IPS-20b (cell line): Measurements from ENCODE around the gene PRRT4.

Experiments used
- H3K27ac ChIP-seq: one replicate; pipeline ENCODE4 v1.5.1; 2013; ENCODE audit warnings: low read length
- H3K27me3 ChIP-seq: 2 replicates; pipeline ENCODE4 v1.6.1; 2013; ENCODE audit warnings: mild to moderate bottlenecking, low read length, inconsistent platforms; ENCODE audit not compliant: insufficient read depth
- H3K36me3 ChIP-seq: 2 replicates; pipeline ENCODE4 v1.6.1; 2013; ENCODE audit warnings: low read depth, mild to moderate bottlenecking, inconsistent platforms, low read length, moderate library complexity; ENCODE audit not compliant: insufficient read depth
- H3K4me1 ChIP-seq: 2 replicates; pipeline ENCODE4 v1.6.1; 2013; ENCODE audit warnings: mild to moderate bottlenecking, control low read depth, inconsistent platforms, low read length, moderate library complexity; ENCODE audit not compliant: insufficient read depth
- H3K4me3 ChIP-seq: 2 replicates; pipeline ENCODE4 v1.5.1; 2013; ENCODE audit warnings: mild to moderate bottlenecking, low read length, inconsistent platforms
- H3K9ac ChIP-seq: 2 replicates; pipeline ENCODE4 v1.6.1; 2013; ENCODE audit warnings: low read depth, mild to moderate bottlenecking, inconsistent platforms, low read length, moderate library complexity
- H3K9me3 ChIP-seq: 2 replicates; pipeline ENCODE4 v1.6.1; 2013; ENCODE audit warnings: mild to moderate bottlenecking, low read depth, low read length, inconsistent platforms; ENCODE audit not compliant: insufficient read depth

PRRT4 gene

DNA sequence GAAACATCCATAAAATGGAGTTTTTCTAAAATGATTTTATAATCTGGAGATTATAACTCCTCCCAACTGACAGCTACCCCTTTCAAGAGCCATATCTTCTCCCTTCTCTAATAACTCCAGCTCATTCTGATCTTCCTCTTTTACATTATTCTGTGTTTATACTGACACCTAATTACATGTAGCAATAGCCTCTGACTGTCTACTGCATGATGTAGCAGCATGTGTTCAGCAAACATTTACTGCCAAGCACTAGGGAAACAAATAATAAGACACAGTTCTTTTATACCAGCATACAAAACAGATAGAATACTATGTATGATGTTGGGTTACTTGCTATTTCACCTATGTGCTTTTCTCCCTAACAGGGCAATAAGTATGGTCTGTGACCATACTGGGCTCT lies 38.5 kb downstream of the PRRT4 start:
- Histone ChIP-seq H3K4me3 (no peak overlapping the region), H3K4me1 (no peaks in the 10 kb centered on the region), H3K9ac (no peak overlapping the region), H3K27me3 (no peaks in the 10 kb centered on the region), H3K9me3 (no peaks in the 10 kb centered on the region), H3K36me3 (peaks cover 97% of the 10 kb centered on the region), H3K27ac (no peak overlapping the region)

DNA sequence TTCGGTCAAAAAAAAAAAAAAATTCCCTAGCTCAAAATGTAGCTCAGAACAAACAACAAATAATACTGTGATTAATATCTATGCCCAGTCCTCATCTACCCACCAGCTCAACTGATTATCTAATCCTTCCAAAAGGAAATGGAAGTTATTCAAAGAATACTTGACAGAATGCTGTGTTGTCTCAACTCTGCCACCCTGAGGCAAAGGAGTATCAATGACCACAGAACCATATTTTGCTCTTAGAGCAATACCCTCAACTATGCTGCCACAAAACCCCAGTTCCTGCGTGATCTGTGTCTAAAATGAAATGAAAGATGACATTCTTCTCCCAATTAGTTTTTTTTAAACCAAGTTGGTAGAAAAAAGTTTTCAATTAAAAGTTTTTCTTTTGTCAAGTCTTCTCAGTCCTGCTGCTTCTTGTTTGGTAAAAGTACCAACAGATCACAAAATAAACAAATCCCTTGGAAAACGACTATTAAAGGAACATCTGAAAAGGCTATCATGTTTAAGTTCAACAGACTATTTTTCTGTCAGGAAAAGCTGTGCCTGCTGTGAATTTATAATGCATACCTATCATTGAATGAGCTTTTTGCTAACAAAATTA lies 39.3 kb downstream of the PRRT4 start:
- Histone ChIP-seq H3K36me3 (peaks cover 99% of the 10 kb centered on the region), H3K27ac (no peak overlapping the region), H3K27me3 (no peaks in the 10 kb centered on the region), H3K9me3 (no peaks in the 10 kb centered on the region), H3K9ac (no peak overlapping the region), H3K4me1 (no peaks in the 10 kb centered on the region), H3K4me3 (no peak overlapping the region)

DNA sequence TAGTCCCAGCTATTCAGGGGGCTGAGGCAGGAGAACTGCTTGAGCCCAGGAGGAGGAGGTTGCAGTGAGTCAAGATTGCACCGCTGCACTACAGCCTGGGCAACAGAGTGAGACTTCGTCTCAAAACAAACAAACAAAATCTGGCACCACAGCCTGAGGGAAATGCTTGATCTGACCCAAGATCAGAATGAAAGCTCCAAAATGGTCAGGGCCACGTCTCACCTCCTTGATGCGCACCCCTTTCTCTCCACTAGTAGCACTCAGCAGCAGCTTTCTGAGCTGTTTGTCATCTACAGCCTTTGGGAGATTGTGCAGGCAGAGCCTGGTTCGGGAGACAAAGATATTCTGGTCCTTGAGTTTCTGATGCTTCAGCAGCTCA lies 40.5 kb downstream of the PRRT4 start:
- H3K9me3 ChIP-seq: no peaks in the 10 kb centered on the region
- no peak overlapping the region for H3K27ac ChIP-seq
- H3K36me3 ChIP-seq: peaks cover 99% of the 10 kb centered on the region
- H3K9ac ChIP-seq: no peak overlapping the region
- H3K4me3 ChIP-seq: no peak overlapping the region
- no peaks in the 10 kb centered on the region for H3K4me1 ChIP-seq
- no peaks in the 10 kb centered on the region for H3K27me3 ChIP-seq

DNA sequence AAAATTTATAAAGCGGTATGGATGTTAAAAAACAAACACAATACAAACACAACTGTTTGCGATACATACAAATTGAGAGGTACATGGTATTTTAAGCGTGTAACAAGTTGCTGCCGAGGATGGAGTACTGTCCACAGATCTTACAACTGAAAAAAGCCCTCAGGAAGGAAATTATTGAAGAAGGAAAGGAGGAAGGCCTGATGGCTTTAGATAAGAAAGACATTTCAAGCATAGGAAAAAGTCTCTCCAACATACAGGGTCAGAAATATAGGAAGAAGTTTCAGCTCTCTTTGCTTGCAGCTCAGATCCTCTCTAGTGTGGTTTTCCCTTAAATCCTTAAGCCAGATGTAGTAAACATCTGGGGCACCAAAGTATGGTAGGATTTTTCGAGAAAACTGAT lies 42.8 kb downstream of the PRRT4 start:
- H3K4me3 ChIP-seq: no peak overlapping the region
- H3K36me3 ChIP-seq: peaks cover 98% of the 10 kb centered on the region
- H3K4me1 ChIP-seq: no peaks in the 10 kb centered on the region

DNA sequence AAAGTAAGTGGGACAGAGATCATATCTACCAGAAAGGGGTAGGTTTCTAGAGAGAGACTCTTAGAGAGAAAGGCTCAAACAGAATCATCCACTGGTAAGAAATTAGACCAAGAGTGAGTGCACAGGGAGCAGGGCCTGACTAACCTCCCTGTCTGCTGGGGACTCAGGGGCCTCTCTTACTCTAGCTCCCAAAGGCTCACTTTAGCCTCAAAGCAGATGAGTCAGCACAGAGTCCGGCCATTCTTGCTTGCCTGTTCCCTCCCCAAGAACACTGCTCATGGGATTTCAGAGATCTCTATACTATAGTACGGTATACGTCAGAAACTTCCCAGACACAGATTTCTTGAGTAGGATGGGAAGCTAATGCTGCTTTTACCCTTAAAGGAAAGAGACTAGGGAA lies 50.5 kb downstream of the PRRT4 start:
- Histone ChIP-seq H3K9me3 (no peaks in the 10 kb centered on the region), H3K36me3 (peaks cover 96% of the 10 kb centered on the region)

More for the DNA sequence above, 42.8 kb downstream of the PRRT4 start:
- Histone ChIP-seq H3K27ac (no peak overlapping the region), H3K9me3 (no peaks in the 10 kb centered on the region), H3K27me3 (no peaks in the 10 kb centered on the region), H3K9ac (no peak overlapping the region)

DNA sequence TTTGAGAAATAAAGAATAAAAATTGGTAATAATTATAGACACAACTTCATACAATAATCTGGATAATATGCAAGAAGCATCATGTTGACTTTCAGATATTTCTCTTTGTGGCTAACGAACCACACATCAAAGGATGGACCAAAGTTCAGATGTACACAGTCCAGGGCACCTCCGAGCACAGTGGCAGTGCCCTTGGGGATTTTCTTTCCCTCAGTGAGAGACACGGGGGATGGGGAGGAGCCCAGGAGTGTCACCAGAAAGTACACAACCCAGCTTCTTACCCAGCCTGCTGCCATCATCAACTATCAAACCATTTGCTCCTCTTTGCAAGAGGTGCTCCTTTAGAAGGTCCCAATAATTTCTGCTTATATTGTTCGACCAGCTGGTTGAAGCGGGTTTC lies 51.0 kb downstream of the PRRT4 start:
- Histone ChIP-seq H3K36me3 (peaks cover 95% of the 10 kb centered on the region), H3K4me3 (no peak overlapping the region), H3K4me1 (no peaks in the 10 kb centered on the region), H3K27me3 (no peaks in the 10 kb centered on the region), H3K9ac (no peak overlapping the region), H3K27ac (no peak overlapping the region), H3K9me3 (no peaks in the 10 kb centered on the region)

More for the DNA sequence above, 50.5 kb downstream of the PRRT4 start:
- Histone ChIP-seq H3K27ac (no peak overlapping the region), H3K9ac (no peak overlapping the region), H3K4me1 (no peaks in the 10 kb centered on the region), H3K27me3 (no peaks in the 10 kb centered on the region), H3K4me3 (no peak overlapping the region)

DNA sequence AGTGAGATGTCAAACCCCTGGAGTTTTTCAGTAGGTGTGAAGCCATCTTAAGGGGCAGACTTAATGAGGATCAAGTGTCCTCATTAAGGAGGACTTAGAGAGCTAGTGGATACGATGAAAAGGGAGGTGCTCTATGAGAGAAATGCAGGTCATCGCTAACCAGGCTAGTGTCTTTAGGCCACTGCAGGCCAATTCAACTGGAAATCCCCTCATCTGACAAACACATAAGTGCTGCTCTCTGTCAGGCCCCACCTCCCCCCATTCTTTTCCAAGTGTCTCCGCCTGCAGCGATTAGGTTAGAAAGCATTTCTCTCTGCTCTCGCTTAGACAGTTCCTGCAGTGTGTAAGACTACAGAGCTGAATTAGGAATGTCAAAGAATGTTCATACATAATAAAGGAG lies 51.5 kb downstream of the PRRT4 start:
- Histone ChIP-seq H3K36me3 (peaks cover 94% of the 10 kb centered on the region), H3K4me3 (no peak overlapping the region), H3K27ac (no peak overlapping the region), H3K27me3 (no peaks in the 10 kb centered on the region), H3K4me1 (no peaks in the 10 kb centered on the region), H3K9ac (no peak overlapping the region), H3K9me3 (no peaks in the 10 kb centered on the region)

DNA sequence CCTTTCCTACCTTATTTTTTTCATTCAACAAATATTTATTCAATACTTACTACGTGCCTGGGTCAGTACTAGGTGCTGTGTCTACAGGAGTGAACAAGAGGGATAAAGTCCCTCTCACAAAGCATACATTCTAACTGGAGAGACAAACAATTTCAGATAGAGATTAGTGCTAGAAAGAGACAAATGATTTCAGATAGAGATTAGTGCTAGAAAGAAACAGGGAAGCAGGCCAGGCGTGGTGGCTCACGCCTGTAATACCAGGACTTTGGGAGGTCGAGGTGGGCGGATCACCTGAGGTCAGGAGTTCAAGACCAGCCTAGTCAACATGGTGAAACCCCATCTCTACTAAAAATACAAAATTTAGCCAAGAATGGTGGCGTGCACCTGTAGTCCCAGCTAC lies 52.4 kb downstream of the PRRT4 start:
- no peak overlapping the region for H3K9ac ChIP-seq
- no peaks in the 10 kb centered on the region for H3K27me3 ChIP-seq
- no peaks in the 10 kb centered on the region for H3K4me1 ChIP-seq
- no peaks in the 10 kb centered on the region for H3K9me3 ChIP-seq
- no peak overlapping the region for H3K27ac ChIP-seq
- H3K36me3 ChIP-seq: peaks cover 91% of the 10 kb centered on the region
- no peak overlapping the region for H3K4me3 ChIP-seq

DNA sequence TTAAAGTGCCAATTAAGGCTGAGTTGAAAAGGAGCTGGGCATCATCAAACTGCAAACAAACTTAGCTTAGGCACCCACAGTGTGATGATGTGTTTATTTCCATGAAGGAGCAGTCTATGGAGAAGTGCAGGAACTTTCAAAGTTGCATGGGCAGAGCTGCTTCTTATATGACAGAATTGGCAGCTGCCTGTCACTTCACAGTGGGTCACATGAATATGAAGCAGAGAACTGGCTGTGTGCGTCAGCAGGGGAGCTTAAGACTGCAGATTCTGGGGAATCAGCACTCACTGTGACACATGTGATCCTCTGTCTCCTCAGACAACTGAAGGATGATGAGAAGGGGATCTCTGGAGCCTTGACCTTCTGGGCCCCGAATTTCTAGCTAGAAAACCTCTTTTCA lies 54.4 kb downstream of the PRRT4 start:
- Histone ChIP-seq H3K4me1 (no peaks in the 10 kb centered on the region), H3K27me3 (no peaks in the 10 kb centered on the region), H3K4me3 (no peak overlapping the region), H3K27ac (no peak overlapping the region), H3K9me3 (no peaks in the 10 kb centered on the region), H3K36me3 (peaks cover 84% of the 10 kb centered on the region), H3K9ac (no peak overlapping the region)

DNA sequence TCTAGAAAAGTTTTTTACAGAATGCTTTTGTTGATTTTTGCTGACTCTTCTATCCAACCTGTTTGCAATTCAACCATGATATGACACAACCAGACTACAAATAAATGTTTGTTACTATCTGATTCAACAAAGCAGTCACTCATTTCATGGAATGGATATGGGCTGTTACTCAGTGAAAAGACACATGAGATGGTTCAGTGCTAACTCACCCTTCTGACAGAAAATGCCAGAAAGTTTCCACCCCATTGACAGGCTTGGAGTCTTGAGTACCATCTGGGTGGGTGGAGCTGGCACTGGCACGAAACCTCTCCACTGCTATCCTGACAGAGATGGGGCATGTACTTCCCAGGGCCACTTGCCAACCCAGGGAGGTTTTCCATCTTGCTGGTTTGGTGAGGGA lies 57.3 kb downstream of the PRRT4 start:
- H3K27ac ChIP-seq: no peak overlapping the region
- H3K27me3 ChIP-seq: no peaks in the 10 kb centered on the region
- H3K4me1 ChIP-seq: peaks cover 21% of the 10 kb centered on the region; the same call in 1 of the 2 replicates
- no peak overlapping the region for H3K4me3 ChIP-seq
- H3K9ac ChIP-seq: no peak overlapping the region
- H3K36me3 ChIP-seq: peaks cover 55% of the 10 kb centered on the region
- no peaks in the 10 kb centered on the region for H3K9me3 ChIP-seq

DNA sequence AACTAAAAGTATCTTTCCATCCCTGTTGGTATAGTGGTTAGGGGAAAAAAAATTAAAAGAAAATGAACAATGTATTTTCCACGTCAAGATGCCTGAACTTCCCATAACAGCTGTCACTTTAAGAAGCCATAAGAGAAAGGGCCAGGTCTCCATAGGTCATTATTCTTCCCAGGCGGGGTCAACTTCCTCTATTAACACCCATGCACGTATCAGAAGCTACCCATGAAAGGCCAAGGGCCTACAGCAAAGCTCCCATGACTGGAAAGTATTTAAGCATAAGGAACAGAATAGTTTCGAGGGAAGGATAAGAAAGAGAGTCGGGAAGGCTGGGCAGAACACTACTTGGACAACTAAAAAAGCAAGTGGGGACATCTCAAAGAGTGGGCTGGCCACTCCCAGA lies 57.8 kb downstream of the PRRT4 start:
- Histone ChIP-seq H3K9me3 (no peaks in the 10 kb centered on the region), H3K4me1 (peaks cover 26% of the 10 kb centered on the region; the same call in 1 of the 2 replicates), H3K9ac (no peak overlapping the region), H3K27ac (no peak overlapping the region), H3K4me3 (no peak overlapping the region), H3K36me3 (peaks cover 50% of the 10 kb centered on the region), H3K27me3 (no peaks in the 10 kb centered on the region)

DNA sequence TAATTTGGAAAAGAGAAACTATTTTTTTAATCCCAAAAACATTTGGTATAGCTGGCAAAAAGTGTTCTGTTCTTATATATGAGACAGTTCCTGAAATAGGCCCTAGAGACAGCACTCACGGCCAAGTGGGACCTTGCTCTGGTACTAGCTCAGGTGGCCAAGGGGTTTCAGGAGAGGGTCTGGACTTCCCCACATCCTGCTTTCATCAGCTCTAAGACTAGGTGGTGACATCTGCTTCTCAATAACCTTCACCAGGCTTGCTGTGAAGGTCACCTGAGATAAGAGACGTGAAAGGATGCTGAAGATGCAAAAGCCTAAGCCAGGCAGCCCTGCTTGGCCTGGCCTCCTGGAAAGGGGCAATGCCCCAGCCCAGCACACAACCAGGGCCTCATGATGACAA lies 58.4 kb downstream of the PRRT4 start:
- peaks cover 46% of the 10 kb centered on the region for H3K36me3 ChIP-seq
- H3K4me1 ChIP-seq: peaks cover 31% of the 10 kb centered on the region; the same call in 1 of the 2 replicates
- H3K9ac ChIP-seq: no peak overlapping the region
- no peak overlapping the region for H3K27ac ChIP-seq
- H3K4me3 ChIP-seq: no peak overlapping the region
- no peaks in the 10 kb centered on the region for H3K9me3 ChIP-seq
- no peaks in the 10 kb centered on the region for H3K27me3 ChIP-seq
